Mesendoderm (in vitro differentiated cells): Measurements from ENCODE around the gene ABL1.

ENCODE experiments used
- DNase-seq: peaks from one replicate; pipeline ENCODE4 v3.0.0; 2013
- H2AK5ac ChIP-seq: 2 replicates; pipeline ENCODE4 v1.6.1; 2013; ENCODE audit warnings: low read length, inconsistent platforms
- H2BK120ac ChIP-seq: 2 replicates; pipeline ENCODE4 v1.6.1; 2013; ENCODE audit warnings: low read depth, mild to moderate bottlenecking, low read length, moderate library complexity, mixed read lengths
- H2BK15ac ChIP-seq: replicated peaks from 2 replicates; pipeline ENCODE4 v1.6.1; 2013; ENCODE audit warnings: low read depth, mild to moderate bottlenecking, moderate library complexity
- H2BK5ac ChIP-seq: 2 replicates; pipeline ENCODE4 v1.6.1; 2013; ENCODE audit warnings: low read length, inconsistent platforms
- H3K18ac ChIP-seq: 2 replicates; pipeline ENCODE4 v1.6.1; 2013; ENCODE audit warnings: mild to moderate bottlenecking, low read length, mixed read lengths
- H3K23ac ChIP-seq: one replicate; pipeline ENCODE4 v1.6.1; 2013; ENCODE audit warnings: low read length
- H3K27ac ChIP-seq: 2 replicates; pipeline ENCODE4 v1.5.1; 2013; ENCODE audit warnings: low read depth, mild to moderate bottlenecking, inconsistent platforms, low read length, moderate library complexity
- H3K27me3 ChIP-seq: 2 replicates; pipeline ENCODE4 v1.6.1; 2013; ENCODE audit warnings: low read length, control low read depth, mild to moderate bottlenecking, inconsistent platforms; ENCODE audit not compliant: insufficient read depth, poor library complexity
- H3K36me3 ChIP-seq: 2 replicates; pipeline ENCODE4 v1.6.1; 2013; ENCODE audit warnings: low read length, inconsistent platforms; ENCODE audit not compliant: control insufficient read depth, insufficient read depth
- H3K4ac ChIP-seq: one replicate; pipeline ENCODE4 v1.6.1; 2013; ENCODE audit warnings: low read depth, mild to moderate bottlenecking, low read length, moderate library complexity
- H3K4me1 ChIP-seq: 2 replicates; pipeline ENCODE4 v1.6.1; 2013; ENCODE audit warnings: low read depth, low read length, inconsistent platforms; ENCODE audit not compliant: control insufficient read depth
- H3K4me2 ChIP-seq: 2 replicates; pipeline ENCODE4 v1.6.1; 2013; ENCODE audit warnings: low read length
- H3K4me3 ChIP-seq: 2 replicates; pipeline ENCODE4 v1.5.1; 2013; ENCODE audit warnings: mild to moderate bottlenecking, low read length
- H3K56ac ChIP-seq: one replicate; pipeline ENCODE4 v1.6.1; 2013; ENCODE audit warnings: low read length
- H3K79me1 ChIP-seq: 2 replicates; pipeline ENCODE4 v1.6.1; 2013; ENCODE audit warnings: low read length, inconsistent platforms
- H3K79me2 ChIP-seq: 2 replicates; pipeline ENCODE4 v1.6.1; 2013; ENCODE audit warnings: mild to moderate bottlenecking, low read length; ENCODE audit not compliant: control insufficient read depth, insufficient read depth
- H3K9ac ChIP-seq: 2 replicates; pipeline ENCODE4 v1.6.1; 2013; ENCODE audit warnings: low read length, inconsistent platforms
- H4K5ac ChIP-seq: one replicate; pipeline ENCODE4 v1.6.1; 2013; ENCODE audit warnings: low read length
- H4K8ac ChIP-seq: one replicate; pipeline ENCODE4 v1.6.1; 2013; ENCODE audit warnings: low read depth, mild to moderate bottlenecking, control low read depth, low read length, moderate library complexity
- WGBS: extraction: QIAGEN DNeasy Blood & Tissue Kit; methylation state at CpG from one replicate; pipeline ENCODE4 v1.1.7; 2013; ENCODE audit warnings: low lambda C conversion rate, missing lambda C conversion rate; ENCODE audit not compliant: insufficient coverage; ENCODE audit errors: extremely low coverage; 5-methylcytosine and 5-hydroxymethylcytosine counted together

The ABL1 gene

GRCh38 chr9:130820135-130820738 is 14.8 kb upstream of the ABL1 start:
- no peak overlapping the region for H4K8ac ChIP-seq
- H3K4me1 ChIP-seq: peaks cover 12% of the 10 kb centered on the region
- H2BK5ac ChIP-seq: no peak overlapping the region
- H3K36me3 ChIP-seq: no peaks in the 10 kb centered on the region
- H3K79me1 ChIP-seq: peaks cover 3% of the 10 kb centered on the region
- H3K56ac ChIP-seq: no peak overlapping the region
- H3K9ac ChIP-seq: no peak overlapping the region
- no peaks in the 10 kb centered on the region for H3K79me2 ChIP-seq
- no peak overlapping the region for H3K18ac ChIP-seq
- no peak overlapping the region for H2BK15ac ChIP-seq
- H3K23ac ChIP-seq: no peak overlapping the region
- no peak overlapping the region for H3K4ac ChIP-seq
- no peak overlapping the region for H4K5ac ChIP-seq
- no peaks in the 10 kb centered on the region for H3K27me3 ChIP-seq
- H2AK5ac ChIP-seq: no peak overlapping the region
- no peak overlapping the region for H2BK120ac ChIP-seq
- no peak overlapping the region for H3K4me3 ChIP-seq
- DNase-seq: no peak
- no CpG with 5 or more reads among the region's 5 CpGs for WGBS
- H3K27ac ChIP-seq: no peak overlapping the region
- no peak overlapping the region for H3K4me2 ChIP-seq

- no peak overlapping the region for H3K4me2 ChIP-seq
- peak overlapping the region; percentile 73 for H3K4ac ChIP-seq
- H3K56ac ChIP-seq: peak overlapping the region; percentile 26
- H2BK15ac ChIP-seq: peak overlapping the region; percentile 43
- H3K23ac ChIP-seq: no peak overlapping the region
- H3K36me3 ChIP-seq: no peaks in the 10 kb centered on the region
- H2AK5ac ChIP-seq: no peak overlapping the region
- H3K4me3 ChIP-seq: no peak overlapping the region
- H3K27me3 ChIP-seq: no peaks in the 10 kb centered on the region
- H3K4me1 ChIP-seq: peaks cover 12% of the 10 kb centered on the region
- H3K18ac ChIP-seq: peak overlapping the region; percentile 24
- peak overlapping the region; percentile 1 for H3K9ac ChIP-seq
- H3K27ac ChIP-seq: no peak overlapping the region
- WGBS: no CpG with 5 or more reads among the region's 6 CpGs
- H2BK120ac ChIP-seq: no peak overlapping the region
- H2BK5ac ChIP-seq: peak overlapping the region; percentile 18
- H4K5ac ChIP-seq: no peak overlapping the region
- H4K8ac ChIP-seq: no peak overlapping the region
- peaks cover 4% of the 10 kb centered on the region for H3K79me2 ChIP-seq
- peaks cover 3% of the 10 kb centered on the region for H3K79me1 ChIP-seq
- peak; percentile 33 for DNase-seq
Observed at GRCh38 chr9:130823435-130823834, 11.6 kb upstream of the ABL1 start.

DNA sequence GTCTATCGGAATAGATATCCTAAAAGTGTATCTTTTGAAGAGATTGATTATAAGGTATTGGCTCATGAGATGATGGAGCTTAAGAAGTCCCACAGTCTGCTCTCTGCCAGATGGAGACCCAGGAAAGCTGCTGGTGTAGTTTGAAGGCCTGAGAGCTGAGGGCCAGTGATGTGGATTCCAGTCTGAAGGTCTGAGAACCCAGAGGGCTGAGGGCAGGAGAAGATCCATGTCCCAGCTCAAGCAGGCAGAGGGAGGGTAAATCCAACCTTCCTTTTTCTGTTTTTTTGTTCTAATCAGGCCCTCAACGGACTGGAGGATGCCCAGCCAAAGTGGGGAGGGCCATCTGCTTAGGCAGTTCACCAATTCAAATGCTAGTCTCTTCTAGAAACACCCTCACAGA is 11.0 kb upstream of the ABL1 start:
- Histone ChIP-seq H3K9ac (peak overlapping the region; percentile 33), H2BK15ac (peak overlapping the region; percentile 87), H3K18ac (peak overlapping the region; percentile 97), H3K79me1 (peaks cover 3% of the 10 kb centered on the region), H3K4me2 (no peak overlapping the region), H3K79me2 (peaks cover 4% of the 10 kb centered on the region), H4K5ac (no peak overlapping the region), H3K4me3 (no peak overlapping the region), H4K8ac (no peak overlapping the region), H3K56ac (peak overlapping the region; percentile 74), H3K4ac (peak overlapping the region; percentile 94), H2AK5ac (no peak overlapping the region), H3K36me3 (no peaks in the 10 kb centered on the region), H2BK120ac (peak overlapping the region; percentile 76), H3K23ac (no peak overlapping the region), H2BK5ac (peak overlapping the region; percentile 38), H3K27me3 (no peaks in the 10 kb centered on the region), H3K4me1 (peaks cover 12% of the 10 kb centered on the region), H3K27ac (peak overlapping the region; percentile 42)
- DNase-seq: peak; percentile 81
- no CpG with 5 or more reads among the region's 2 CpGs for WGBS

GRCh38 chr9:130824643-130825350 is 10.3 kb upstream of the ABL1 start:
- Histone ChIP-seq H4K5ac (no peak overlapping the region), H3K56ac (peak overlapping the region; percentile 74), H4K8ac (no peak overlapping the region), H3K36me3 (no peaks in the 10 kb centered on the region), H3K4me3 (no peak overlapping the region), H3K9ac (peak overlapping the region; percentile 33), H3K27ac (peak overlapping the region; percentile 42), H3K4ac (peak overlapping the region; percentile 94), H2BK5ac (peak overlapping the region; percentile 38), H3K79me1 (peaks cover 3% of the 10 kb centered on the region), H2BK120ac (peak overlapping the region; percentile 76), H3K79me2 (peaks cover 4% of the 10 kb centered on the region), H3K23ac (no peak overlapping the region), H2BK15ac (peak overlapping the region; percentile 87), H3K4me2 (peak overlapping the region; percentile 9), H3K18ac (peak overlapping the region; percentile 97), H2AK5ac (no peak overlapping the region), H3K4me1 (peaks cover 12% of the 10 kb centered on the region), H3K27me3 (no peaks in the 10 kb centered on the region)
- no CpG with 5 or more reads among the region's 4 CpGs for WGBS
- peak; percentile 95 for DNase-seq

DNA sequence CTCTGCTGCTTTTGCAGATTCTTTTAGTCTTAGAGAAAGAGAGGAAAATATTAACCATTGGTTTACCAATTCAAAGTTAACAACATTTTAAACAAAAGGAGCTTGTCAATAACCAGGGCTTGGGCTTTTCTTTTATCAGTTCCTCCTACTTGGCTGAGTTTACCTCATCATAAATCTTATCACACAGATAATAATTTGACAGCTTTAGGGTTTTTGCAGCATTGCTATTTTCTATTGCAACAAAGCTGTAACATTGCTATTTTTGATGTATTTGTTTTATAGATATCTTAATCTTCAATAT is 9.8 kb upstream of the ABL1 start:
- H3K36me3 ChIP-seq: no peaks in the 10 kb centered on the region
- H2BK15ac ChIP-seq: no peak overlapping the region
- H2BK120ac ChIP-seq: no peak overlapping the region
- DNase-seq: no peak
- H2AK5ac ChIP-seq: no peak overlapping the region
- H3K27ac ChIP-seq: no peak overlapping the region
- H3K56ac ChIP-seq: no peak overlapping the region
- H4K5ac ChIP-seq: no peak overlapping the region
- no peak overlapping the region for H3K9ac ChIP-seq
- no peak overlapping the region for H2BK5ac ChIP-seq
- H3K18ac ChIP-seq: no peak overlapping the region
- no peak overlapping the region for H3K4ac ChIP-seq
- no peak overlapping the region for H3K23ac ChIP-seq
- no peak overlapping the region for H3K4me2 ChIP-seq
- H3K27me3 ChIP-seq: no peaks in the 10 kb centered on the region
- no peak overlapping the region for H3K4me3 ChIP-seq
- peaks cover 12% of the 10 kb centered on the region for H3K4me1 ChIP-seq
- no peak overlapping the region for H4K8ac ChIP-seq
- H3K79me2 ChIP-seq: peaks cover 4% of the 10 kb centered on the region
- H3K79me1 ChIP-seq: peaks cover 3% of the 10 kb centered on the region

GRCh38 chr9:130825809-130826208 is 9.2 kb upstream of the ABL1 start:
- H4K5ac ChIP-seq: no peak overlapping the region
- H2AK5ac ChIP-seq: no peak overlapping the region
- no CpG with 5 or more reads among the region's 5 CpGs for WGBS
- H3K79me1 ChIP-seq: peaks cover 3% of the 10 kb centered on the region
- no peak for DNase-seq
- H3K18ac ChIP-seq: no peak overlapping the region
- peaks cover 12% of the 10 kb centered on the region for H3K4me1 ChIP-seq
- H3K56ac ChIP-seq: peak overlapping the region; percentile 53
- no peaks in the 10 kb centered on the region for H3K27me3 ChIP-seq
- H3K36me3 ChIP-seq: no peaks in the 10 kb centered on the region
- H3K9ac ChIP-seq: no peak overlapping the region
- H3K4me3 ChIP-seq: no peak overlapping the region
- no peak overlapping the region for H2BK5ac ChIP-seq
- peak overlapping the region; percentile 36 for H3K4ac ChIP-seq
- H3K27ac ChIP-seq: no peak overlapping the region
- no peak overlapping the region for H2BK15ac ChIP-seq
- no peak overlapping the region for H3K23ac ChIP-seq
- H3K4me2 ChIP-seq: no peak overlapping the region
- H3K79me2 ChIP-seq: peaks cover 4% of the 10 kb centered on the region
- H4K8ac ChIP-seq: no peak overlapping the region
- H2BK120ac ChIP-seq: no peak overlapping the region
